Endodermal cell (in vitro differentiated cells): Measurements from ENCODE around the gene MRO. TPM values are rescaled to one million over a fixed set of nuclear protein-coding genes. Genes with fewer than 3 reads are reported as not detected.
"Not testable (repeated sequence)": the region's sequence is repeated elsewhere in the genome, so short reads cannot be mapped to it uniquely, and the experiment has no call there.

Source experiments
- DNase-seq: peaks from one replicate; pipeline ENCODE4 v3.0.0-alpha.2; 2017
- H3K27ac ChIP-seq: 2 replicates; pipeline ENCODE4 v1.5.1; 2013; ENCODE audit warnings: mild to moderate bottlenecking, low read depth, low read length, moderate library complexity
- H3K27me3 ChIP-seq: 2 replicates; pipeline ENCODE4 v1.6.1; 2013; ENCODE audit warnings: mild to moderate bottlenecking, low read length, moderate library complexity; ENCODE audit not compliant: insufficient read depth, control insufficient read depth, poor library complexity, severe bottlenecking
- H3K36me3 ChIP-seq: 2 replicates; pipeline ENCODE4 v1.7.0; 2013; ENCODE audit warnings: mild to moderate bottlenecking, low read length, moderate library complexity; ENCODE audit not compliant: control insufficient read depth, insufficient read depth
- H3K4me1 ChIP-seq: one replicate; pipeline ENCODE4 v1.7.0; 2013; ENCODE audit warnings: low read length; ENCODE audit not compliant: control insufficient read depth, insufficient read depth
- H3K4me3 ChIP-seq: 2 replicates; pipeline ENCODE4 v1.5.1; 2013; ENCODE audit warnings: mild to moderate bottlenecking, low read length, moderate library complexity
- H3K9ac ChIP-seq: 2 replicates; pipeline ENCODE4 v1.6.1; 2013; ENCODE audit warnings: mild to moderate bottlenecking, low read length, moderate library complexity; ENCODE audit not compliant: poor library complexity, severe bottlenecking; ENCODE audit errors: extremely low read depth
- H3K9me3 ChIP-seq: 2 replicates; pipeline ENCODE4 v1.6.1; 2013; ENCODE audit warnings: mild to moderate bottlenecking, low read length, moderate library complexity; ENCODE audit not compliant: control insufficient read depth
- H3K27ac Mint-ChIP-seq: 2 replicates; pipeline ENCODE4 v1.8.0; 2020; ENCODE audit warnings: mixed read lengths
- H3K27me3 Mint-ChIP-seq: 2 replicates; pipeline ENCODE4 v1.8.0; 2021; ENCODE audit warnings: mild to moderate bottlenecking, mixed read lengths; ENCODE audit not compliant: insufficient read depth
- H3K36me3 Mint-ChIP-seq: 2 replicates; pipeline ENCODE4 v1.8.0; 2020; ENCODE audit warnings: low read depth, mixed read lengths
- H3K4me1 Mint-ChIP-seq: 2 replicates; pipeline ENCODE4 v1.8.0; 2020; ENCODE audit warnings: mixed read lengths
- H3K4me3 Mint-ChIP-seq: 2 replicates; pipeline ENCODE4 v1.8.0; 2020; ENCODE audit warnings: mild to moderate bottlenecking, moderate library complexity, mixed read lengths
- H3K9me3 Mint-ChIP-seq: 2 replicates; pipeline ENCODE4 v1.8.0; 2020; ENCODE audit warnings: mild to moderate bottlenecking, mixed read lengths
- WGBS, 2 experiments: methylation state at CpG; one replicate each; pipeline versions ENCODE4 v1.1.5 to v1.1.7; 2013; ENCODE audit warnings: missing lambda C conversion rate in 2 of 2, mixed read lengths in 1 of 2; ENCODE audit not compliant: insufficient coverage in 1 of 2, insufficient read length in 1 of 2; 5-methylcytosine and 5-hydroxymethylcytosine counted together
- total RNA-seq, 2 donors: library from RNA; stranded (reverse); fragmentation: NEBNext Ultra II Directional in 1 of 2; extraction: Animal tissue kit (Norgen Biotek cat#: 25700) in 1 of 2; gene quantifications; 2 replicates in 1 of 2; 3 replicates in 1 of 2; pipeline ENCODE4 v1.2.1, GENCODE V29; 2021
- TF ChIP-seq, protein P1 (sequence below): fragments of 200-600 bp; sonication (generic); conservative IDR thresholded peaks from 2 replicates; pipeline ENCODE4 v1.5.0; 2021; ENCODE audit warnings: antibody characterized with exemption, mild to moderate bottlenecking

MRO gene
- total RNA-seq, 2 donors from 2014 or later: 0.35 to 0.55 TPM

DNA sequence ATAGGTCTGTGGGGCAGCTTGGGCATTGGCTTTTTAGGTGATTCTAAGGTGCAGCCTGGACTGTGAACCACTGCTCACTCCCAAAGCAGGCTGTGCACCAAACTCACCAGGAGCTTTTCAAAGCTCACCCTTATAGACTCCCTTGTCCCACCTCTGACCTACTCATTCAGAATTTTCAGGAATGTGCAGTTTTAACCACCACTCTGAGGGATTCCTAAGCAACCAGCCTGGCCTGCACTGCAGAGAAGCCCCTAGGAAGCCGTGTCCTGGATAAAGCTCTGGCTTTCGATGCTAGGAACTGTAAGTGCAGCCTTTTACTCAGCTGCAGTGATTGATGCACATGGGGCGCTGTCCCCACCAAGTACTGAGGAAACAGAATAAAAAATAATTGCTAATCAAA is 33.0 kb downstream of the MRO start:
- DNase-seq: no peak
- Mint-ChIP-seq H3K27me3 (no peaks in the 10 kb centered on the region), H3K9me3 (peaks cover 5% of the 10 kb centered on the region), H3K27ac (no peak overlapping the region), H3K36me3 (no peaks in the 10 kb centered on the region), H3K4me3 (no peak overlapping the region), H3K4me1 (peaks cover 12% of the 10 kb centered on the region)
- 53 to 97% methylated on average over 2 to 3 of the region's 3 CpGs for WGBS, 2 experiments
- no peak overlapping the region for H3K27ac ChIP-seq
- no peaks in the 10 kb centered on the region for H3K27me3 ChIP-seq
- TF ChIP-seq, protein P1, sequence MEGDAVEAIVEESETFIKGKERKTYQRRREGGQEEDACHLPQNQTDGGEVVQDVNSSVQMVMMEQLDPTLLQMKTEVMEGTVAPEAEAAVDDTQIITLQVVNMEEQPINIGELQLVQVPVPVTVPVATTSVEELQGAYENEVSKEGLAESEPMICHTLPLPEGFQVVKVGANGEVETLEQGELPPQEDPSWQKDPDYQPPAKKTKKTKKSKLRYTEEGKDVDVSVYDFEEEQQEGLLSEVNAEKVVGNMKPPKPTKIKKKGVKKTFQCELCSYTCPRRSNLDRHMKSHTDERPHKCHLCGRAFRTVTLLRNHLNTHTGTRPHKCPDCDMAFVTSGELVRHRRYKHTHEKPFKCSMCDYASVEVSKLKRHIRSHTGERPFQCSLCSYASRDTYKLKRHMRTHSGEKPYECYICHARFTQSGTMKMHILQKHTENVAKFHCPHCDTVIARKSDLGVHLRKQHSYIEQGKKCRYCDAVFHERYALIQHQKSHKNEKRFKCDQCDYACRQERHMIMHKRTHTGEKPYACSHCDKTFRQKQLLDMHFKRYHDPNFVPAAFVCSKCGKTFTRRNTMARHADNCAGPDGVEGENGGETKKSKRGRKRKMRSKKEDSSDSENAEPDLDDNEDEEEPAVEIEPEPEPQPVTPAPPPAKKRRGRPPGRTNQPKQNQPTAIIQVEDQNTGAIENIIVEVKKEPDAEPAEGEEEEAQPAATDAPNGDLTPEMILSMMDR: no peak
- H3K4me1 ChIP-seq: peaks cover 5% of the 10 kb centered on the region
- H3K9me3 ChIP-seq: peaks cover 6% of the 10 kb centered on the region
- H3K36me3 ChIP-seq: no peaks in the 10 kb centered on the region
- H3K4me3 ChIP-seq: no peak overlapping the region
- no peak overlapping the region for H3K9ac ChIP-seq

DNA sequence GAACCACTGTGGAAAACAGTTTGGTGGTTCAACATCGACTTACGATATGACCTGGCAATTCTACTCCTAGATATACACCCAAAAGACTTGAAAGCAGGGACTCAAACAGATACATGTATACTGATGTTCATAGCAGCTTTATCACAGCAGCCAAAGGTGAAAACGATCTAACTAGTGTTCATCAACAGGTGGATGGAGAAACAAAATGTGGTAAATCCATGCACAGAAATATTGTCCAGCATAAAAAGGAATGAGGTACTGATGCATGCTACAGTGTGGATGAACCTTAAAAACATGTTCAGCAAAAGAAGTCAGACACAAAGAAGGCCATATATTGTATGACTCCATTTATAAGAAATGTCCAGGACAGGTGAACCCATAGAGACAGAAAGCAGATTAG is 36.3 kb downstream of the MRO start:
- DNase-seq: no peak
- Mint-ChIP-seq H3K36me3 (no peaks in the 10 kb centered on the region), H3K4me1 (peaks cover 8% of the 10 kb centered on the region), H3K9me3 (peaks cover 5% of the 10 kb centered on the region), H3K27ac (no peak overlapping the region), H3K4me3 (no peak overlapping the region), H3K27me3 (no peaks in the 10 kb centered on the region)
- Histone ChIP-seq H3K9me3 (peaks cover 6% of the 10 kb centered on the region), H3K4me3 (no peak overlapping the region), H3K4me1 (no peaks in the 10 kb centered on the region), H3K27me3 (no peaks in the 10 kb centered on the region), H3K9ac (no peak overlapping the region), H3K27ac (no peak overlapping the region), H3K36me3 (no peaks in the 10 kb centered on the region)
- TF ChIP-seq, protein P1: no peak
- 62 to 100% methylated on average over 2 to 3 of the region's 3 CpGs for WGBS, 2 experiments

DNA sequence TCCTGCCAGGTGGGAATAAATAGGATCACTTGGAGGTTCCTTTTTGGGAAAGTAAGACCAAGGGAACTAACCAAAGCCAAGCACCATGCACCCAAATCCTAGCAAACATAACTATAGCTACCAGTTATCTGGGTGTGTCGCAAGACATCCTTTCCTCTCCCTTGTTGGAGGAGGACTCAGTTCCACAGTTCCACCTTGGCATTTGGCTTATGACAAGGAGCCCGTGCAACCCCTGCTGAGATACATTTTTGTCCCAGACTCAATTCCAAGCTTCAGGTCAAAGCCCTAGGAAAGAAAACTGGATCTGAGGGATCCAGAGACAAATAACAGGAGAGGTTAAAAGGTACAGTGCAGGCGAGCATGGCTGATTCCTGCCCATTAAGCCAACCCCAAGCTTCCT is 40.8 kb downstream of the MRO start:
- H3K27ac ChIP-seq, H3K36me3 Mint-ChIP-seq, H3K4me1 ChIP-seq, H3K4me1 Mint-ChIP-seq, H3K9ac ChIP-seq, H3K27me3 Mint-ChIP-seq, H3K4me3 ChIP-seq, H3K27ac Mint-ChIP-seq, DNase-seq, H3K9me3 ChIP-seq, H3K36me3 ChIP-seq, H3K27me3 ChIP-seq, H3K9me3 Mint-ChIP-seq, H3K4me3 Mint-ChIP-seq: not testable (repeated sequence)
- 90 to 100% methylated on average over 3 of the region's 3 CpGs for WGBS, 2 experiments

DNA sequence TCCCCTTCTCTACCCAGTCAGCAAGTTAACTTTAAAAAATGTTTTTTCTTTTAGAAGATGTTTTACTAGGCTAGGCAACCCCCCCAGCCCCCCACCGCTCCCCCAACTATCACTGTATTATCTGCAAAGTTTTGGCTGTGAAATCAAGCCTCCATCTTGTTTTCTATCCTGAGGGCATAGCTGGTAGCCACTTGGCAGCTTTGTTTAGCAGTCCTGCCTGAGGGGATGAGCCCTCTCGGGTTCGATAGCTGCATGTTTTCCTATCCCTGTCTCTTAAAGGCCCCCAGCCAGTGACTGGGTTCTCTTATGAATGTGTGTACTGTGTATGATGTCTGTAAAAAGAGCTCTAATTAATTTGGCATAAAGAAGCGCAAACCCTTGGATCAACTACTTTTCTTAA is 43.4 kb downstream of the MRO start:
- H3K27me3 Mint-ChIP-seq: peaks cover 2% of the 10 kb centered on the region
- TF ChIP-seq, protein P1: no peak
- Histone ChIP-seq H3K9ac (no peak overlapping the region), H3K4me1 (no peaks in the 10 kb centered on the region), H3K4me3 (no peak overlapping the region), H3K27ac (no peak overlapping the region), H3K9me3 (no peaks in the 10 kb centered on the region), H3K27me3 (no peaks in the 10 kb centered on the region), H3K36me3 (no peaks in the 10 kb centered on the region)
- no peaks in the 10 kb centered on the region for H3K36me3 Mint-ChIP-seq
- peaks cover 4% of the 10 kb centered on the region for H3K4me1 Mint-ChIP-seq
- no peak overlapping the region for H3K27ac Mint-ChIP-seq
- H3K9me3 Mint-ChIP-seq: no peaks in the 10 kb centered on the region
- WGBS, 2 experiments: 90% methylated on average over 4 of the region's 4 CpGs; no CpG with 5 or more reads in 1 of the 2 experiments
- H3K4me3 Mint-ChIP-seq: no peak overlapping the region
- DNase-seq: no peak
